ENCODE data around the gene HIVEP1. TPM values are rescaled to one million over a fixed set of nuclear protein-coding genes. Genes with fewer than 3 reads are reported as not detected.

The HIVEP1 gene
- polyA plus RNA-seq, 1 of the 3 experiments (the other 2 are of a cell fraction) = 7.7 TPM

- Histone ChIP-seq H3K79me2 (ENCODE audit: insufficient read depth) (peaks cover 45% of the 10 kb centered on the region; the same call in 1 of the 2 replicates), H3K27ac (ENCODE audit: low read depth in 2 of 2, low read length in 1 of 2) (no peak overlapping the region), H3K4me3 (ENCODE audit: low read depth in 2 of 2, low read length in 1 of 2) (no peak overlapping the region), H3K36me3 (replicated peaks in 1 of 2; ENCODE audit: control insufficient read depth in 1 of 2, insufficient read depth in 2 of 2, low read length in 1 of 2) (peaks cover 0 to 4% of the 10 kb centered on the region in 2 experiments), H3K9me2 (no peaks in the 10 kb centered on the region), H3K4me2 (no peak overlapping the region), H4K20me1 (ENCODE audit: insufficient read depth) (no peaks in the 10 kb centered on the region), H3K9me3 (no peaks in the 10 kb centered on the region), H3K9ac (no peak overlapping the region), H2AFZ (ENCODE audit: low read depth) (no peak overlapping the region), H3K27me3 (ENCODE audit: insufficient read depth) (no peaks in the 10 kb centered on the region), H3K4me1 (ENCODE audit: control insufficient read depth in 1 of 2, insufficient read depth in 2 of 2, low read depth in 1 of 2, low read length in 1 of 2) (peaks cover 0 to 9% of the 10 kb centered on the region in 2 experiments; a peak in 3 of 4 replicates), H3F3A (replicated peaks; ENCODE audit: insufficient read depth) (peaks cover 12% of the 10 kb centered on the region)
- ChIA-PET POLR2A (no interaction called here), CTCF (no interaction called here)
- TF ChIP-seq CHD2 (IDR thresholded peaks at IDR 0.05; ENCODE audit: low read length, partially characterized antibody) = no peak
- TF ChIP-seq FOXM1 (IDR thresholded peaks at IDR 0.05; ENCODE audit: low read depth) = no peak
- TF ChIP-seq TCF12 (IDR thresholded peaks at IDR 0.05) = no peak
- TF ChIP-seq SMC3 (IDR thresholded peaks at IDR 0.05; ENCODE audit: low read depth, low read length) = no peak
- TF ChIP-seq ELF1 (IDR thresholded peaks at IDR 0.05) = no peak
- TF ChIP-seq, protein P1, sequence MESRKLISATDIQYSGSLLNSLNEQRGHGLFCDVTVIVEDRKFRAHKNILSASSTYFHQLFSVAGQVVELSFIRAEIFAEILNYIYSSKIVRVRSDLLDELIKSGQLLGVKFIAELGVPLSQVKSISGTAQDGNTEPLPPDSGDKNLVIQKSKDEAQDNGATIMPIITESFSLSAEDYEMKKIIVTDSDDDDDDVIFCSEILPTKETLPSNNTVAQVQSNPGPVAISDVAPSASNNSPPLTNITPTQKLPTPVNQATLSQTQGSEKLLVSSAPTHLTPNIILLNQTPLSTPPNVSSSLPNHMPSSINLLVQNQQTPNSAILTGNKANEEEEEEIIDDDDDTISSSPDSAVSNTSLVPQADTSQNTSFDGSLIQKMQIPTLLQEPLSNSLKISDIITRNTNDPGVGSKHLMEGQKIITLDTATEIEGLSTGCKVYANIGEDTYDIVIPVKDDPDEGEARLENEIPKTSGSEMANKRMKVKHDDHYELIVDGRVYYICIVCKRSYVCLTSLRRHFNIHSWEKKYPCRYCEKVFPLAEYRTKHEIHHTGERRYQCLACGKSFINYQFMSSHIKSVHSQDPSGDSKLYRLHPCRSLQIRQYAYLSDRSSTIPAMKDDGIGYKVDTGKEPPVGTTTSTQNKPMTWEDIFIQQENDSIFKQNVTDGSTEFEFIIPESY (IDR thresholded peaks at IDR 0.05; ENCODE audit: borderline replicate concordance, low read depth) = no peak
- no peak for TF ChIP-seq NRF1 (IDR thresholded peaks at IDR 0.05; ENCODE audit: low read depth, low read length)
- no peak for TF ChIP-seq GABPA (IDR thresholded peaks at IDR 0.05; ENCODE audit: low read depth)
- no peak for TF ChIP-seq POLR2AphosphoS5 (IDR thresholded peaks at IDR 0.05; ENCODE audit: low read depth, low read length)
- TF ChIP-seq JUND (IDR thresholded peaks at IDR 0.05) = no peak
- TF ChIP-seq YY1 (IDR thresholded peaks at IDR 0.05; ENCODE audit: low read depth) = no peak
- TF ChIP-seq RXRA (IDR thresholded peaks at IDR 0.05; ENCODE audit: borderline replicate concordance, low read depth) = no peak
- no peak for TF ChIP-seq RCOR1 (IDR thresholded peaks at IDR 0.05; ENCODE audit: low read length)
- no peak for TF ChIP-seq GATA2 (CRISPR knock-in tag; IDR thresholded peaks at IDR 0.05)
- TF ChIP-seq TEAD4 (IDR thresholded peaks at IDR 0.05; ENCODE audit: borderline replicate concordance, insufficient read depth) = no peak
- WGBS (ENCODE audit: low lambda C conversion rate) = 95% methylated on average over 3 of the region's 3 CpGs
- no peak for DNase-seq
These were observed 70.3 kb downstream of the HIVEP1 start for GRCh38 chr6:12082368-12082767.

GRCh38 chr6:12083302-12083701, 71.2 kb downstream of the HIVEP1 start:
- Histone ChIP-seq H3K4me3 (ENCODE audit: low read depth in 2 of 2, low read length in 1 of 2) (no peak overlapping the region), H3K27ac (ENCODE audit: low read depth in 2 of 2, low read length in 1 of 2) (no peak overlapping the region), H3K36me3 (replicated peaks in 1 of 2; ENCODE audit: control insufficient read depth in 1 of 2, insufficient read depth in 2 of 2, low read length in 1 of 2) (peaks cover 0 to 4% of the 10 kb centered on the region in 2 experiments), H4K20me1 (ENCODE audit: insufficient read depth) (no peaks in the 10 kb centered on the region), H3K27me3 (ENCODE audit: insufficient read depth) (no peaks in the 10 kb centered on the region), H3K4me1 (ENCODE audit: control insufficient read depth in 1 of 2, insufficient read depth in 2 of 2, low read depth in 1 of 2, low read length in 1 of 2) (peaks cover 0 to 11% of the 10 kb centered on the region in 2 experiments; a peak in 3 of 4 replicates), H3F3A (replicated peaks; ENCODE audit: insufficient read depth) (peaks cover 7% of the 10 kb centered on the region), H3K4me2 (no peak overlapping the region), H3K79me2 (ENCODE audit: insufficient read depth) (peaks cover 42% of the 10 kb centered on the region; the same call in 1 of the 2 replicates), H3K9ac (no peak overlapping the region), H2AFZ (ENCODE audit: low read depth) (no peak overlapping the region), H3K9me3 (no peaks in the 10 kb centered on the region), H3K9me2 (no peaks in the 10 kb centered on the region)
- POLR2A ChIA-PET = interaction anchor here (1.3 kb wide), 1 partner anchor 10 kb away, joined by 3 read pairs; no protein-coding TSS in a partner anchor
- CTCF ChIA-PET = interaction anchor here (1.2 to 1.9 kb wide), 2 partner anchors 8 to 428 kb away, joined by 5 to 7 read pairs; no protein-coding TSS in a partner anchor
- WGBS (ENCODE audit: low lambda C conversion rate) = 98% methylated on average over 2 of the region's 2 CpGs
- no peak for DNase-seq
- TF ChIP-seq RFX5 (IDR thresholded peaks at IDR 0.05; ENCODE audit: low read length) = no peak
- no peak for TF ChIP-seq EZH2phosphoT487 (IDR thresholded peaks at IDR 0.05; ENCODE audit: borderline replicate concordance, low read depth)
- no peak for TF ChIP-seq MEF2A (IDR thresholded peaks at IDR 0.05; ENCODE audit: borderline replicate concordance, low read depth)
- TF ChIP-seq JUND (IDR thresholded peaks at IDR 0.05) = no peak
- TF ChIP-seq RXRA (IDR thresholded peaks at IDR 0.05; ENCODE audit: borderline replicate concordance, low read depth) = no peak
- TF ChIP-seq ELF1 (IDR thresholded peaks at IDR 0.05) = no peak
- no peak for TF ChIP-seq TEAD4 (IDR thresholded peaks at IDR 0.05; ENCODE audit: borderline replicate concordance, insufficient read depth)
- TF ChIP-seq RAD21 (IDR thresholded peaks at IDR 0.05; ENCODE audit: low read length) = no peak
- TF ChIP-seq, protein P2, sequence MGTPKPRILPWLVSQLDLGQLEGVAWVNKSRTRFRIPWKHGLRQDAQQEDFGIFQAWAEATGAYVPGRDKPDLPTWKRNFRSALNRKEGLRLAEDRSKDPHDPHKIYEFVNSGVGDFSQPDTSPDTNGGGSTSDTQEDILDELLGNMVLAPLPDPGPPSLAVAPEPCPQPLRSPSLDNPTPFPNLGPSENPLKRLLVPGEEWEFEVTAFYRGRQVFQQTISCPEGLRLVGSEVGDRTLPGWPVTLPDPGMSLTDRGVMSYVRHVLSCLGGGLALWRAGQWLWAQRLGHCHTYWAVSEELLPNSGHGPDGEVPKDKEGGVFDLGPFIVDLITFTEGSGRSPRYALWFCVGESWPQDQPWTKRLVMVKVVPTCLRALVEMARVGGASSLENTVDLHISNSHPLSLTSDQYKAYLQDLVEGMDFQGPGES (IDR thresholded peaks at IDR 0.05; ENCODE audit: low read depth, low read length) = no peak
- no peak for TF ChIP-seq MXI1 (IDR thresholded peaks at IDR 0.05; ENCODE audit: low read depth, low read length)
- TF ChIP-seq SMC3 (IDR thresholded peaks at IDR 0.05; ENCODE audit: low read depth, low read length) = no peak
- no peak for TF ChIP-seq FOXJ3 (CRISPR knock-in tag; IDR thresholded peaks at IDR 0.05)

Measured in SK-N-SH (cell line).